GM18951 (cell line): Measurements from ENCODE around the gene PAX8.
"Not testable (repeated sequence)": the region's sequence is repeated elsewhere in the genome, so short reads cannot be mapped to it uniquely, and the experiment has no call there.

Source experiments
- POLR2A ChIP-seq: IDR thresholded peaks from 4 replicates; pipeline ENCODE4 v1.6.1; 2011; ENCODE audit warnings: mild to moderate bottlenecking; ENCODE audit not compliant: insufficient read length, insufficient read depth; ENCODE audit errors: extremely low read depth
- in situ Hi-C: fragments of 300-500 bp; cut with MboI; formaldehyde crosslinking; loops from one replicate; pipeline ENCODE4 v1.12.0; 2022; ENCODE audit warnings: low sequenced_read_pairs, mixed read lengths, inconsistent platforms; ENCODE audit not compliant: unreplicated experiment

Gene PAX8

GRCh38 chr2:113305146-113305545, 26.4 kb upstream of the PAX8 start:
- TF ChIP-seq POLR2A, result no peak
- in situ Hi-C loops, result no loop called here

- in situ Hi-C loops, result no loop called here
- TF ChIP-seq POLR2A, result no peak
Observed at GRCh38 chr2:113304702-113305101, 26.0 kb upstream of the PAX8 start.

- in situ Hi-C loops, result not testable (repeated sequence)
Observed at GRCh38 chr2:113302216-113302980, 23.7 kb upstream of the PAX8 start.

GRCh38 chr2:113300281-113300680, 21.6 kb upstream of the PAX8 start:
- no peak for TF ChIP-seq POLR2A
- in situ Hi-C loops, result no loop called here

GRCh38 chr2:113298176-113298575, 19.5 kb upstream of the PAX8 start:
- in situ Hi-C loops, result no loop called here

GRCh38 chr2:113297590-113297989, 18.9 kb upstream of the PAX8 start:
- in situ Hi-C loops, result not testable (repeated sequence)

More at GRCh38 chr2:113298176-113298575, 19.5 kb upstream of the PAX8 start:
- no peak for TF ChIP-seq POLR2A

GRCh38 chr2:113291191-113291590, 12.5 kb upstream of the PAX8 start:
- no peak for TF ChIP-seq POLR2A
- in situ Hi-C loops, result no loop called here

GRCh38 chr2:113288674-113289149, 10.0 kb upstream of the PAX8 start:
- in situ Hi-C loops, result not testable (repeated sequence)

- in situ Hi-C loops, result not testable (repeated sequence)
Observed at GRCh38 chr2:113288117-113288673, 9.5 kb upstream of the PAX8 start.

- no peak for TF ChIP-seq POLR2A
- in situ Hi-C loops, result no loop called here
Observed at GRCh38 chr2:113285816-113286215, 7.1 kb upstream of the PAX8 start.

GRCh38 chr2:113284999-113285398, 6.3 kb upstream of the PAX8 start:
- in situ Hi-C loops, result not testable (repeated sequence)

GRCh38 chr2:113284476-113284875, 5.8 kb upstream of the PAX8 start:
- no peak for TF ChIP-seq POLR2A
- in situ Hi-C loops, result no loop called here

- no peak for TF ChIP-seq POLR2A
- in situ Hi-C loops, result no loop called here
Observed at GRCh38 chr2:113283704-113284284, 5.1 kb upstream of the PAX8 start.

GRCh38 chr2:113282747-113283533, 4.2 kb upstream of the PAX8 start:
- no peak for TF ChIP-seq POLR2A
- in situ Hi-C loops, result no loop called here
